Endothelial cell of umbilical vein (primary cell): ENCODE measurements around the gene ABHD10. TPM values are rescaled to one million over a fixed set of nuclear protein-coding genes. Genes with fewer than 3 reads are reported as not detected.

Experiments
- BruUV-seq: library from RNA; stranded (reverse); fragments of 400-500 nt; replicated peaks from 2 replicates; lab custom pipeline; 2021; lab: Mats Ljungman, UMichigan
- CTCF ChIA-PET: fragments of 300-600, 350-600 bp; sonication (Branson Sonifier 250); formaldehyde crosslinking; loops from one replicate; lab custom pipeline; 2021; ENCODE audit warnings: antibody characterized with exemption, inconsistent platforms; lab: Charles Lee
- POLR2A ChIA-PET: fragments of 300-600, 350-600 bp; sonication (Branson Sonifier 250); formaldehyde crosslinking; loops from one replicate; lab custom pipeline; 2021; ENCODE audit warnings: antibody characterized with exemption, inconsistent platforms; lab: Charles Lee
- DNase-seq: peaks from one replicate; pipeline ENCODE4 v3.0.0-alpha.2; 2011; ENCODE audit warnings: low read depth, low spot score
- FAIRE-seq: peaks from 2 replicates; lab custom pipeline; 2011; peaks lifted over from hg19 to GRCh38; lab: Jason Lieb, UNC
- H2AFZ ChIP-seq: 2 replicates; pipeline ENCODE4 v1.6.0; 2012; ENCODE audit warnings: low read depth, low read length, control low read depth, inconsistent platforms
- H3K27ac ChIP-seq: 2 replicates; pipeline ENCODE4 v1.5.1; 2011; ENCODE audit warnings: low read depth, mild to moderate bottlenecking, control low read depth, low read length, moderate library complexity; ENCODE audit not compliant: insufficient read depth
- H3K27me3 ChIP-seq, 2 experiments: 2 replicates each; pipeline versions ENCODE4 v1.6.0 to v1.6.1; 2011; ENCODE audit warnings: low read length in 2 of 2, mixed read lengths in 1 of 2; ENCODE audit not compliant: control insufficient read depth in 2 of 2, insufficient read depth in 2 of 2
- H3K36me3 ChIP-seq, 2 experiments: 2 replicates in 1 of 2; 3 replicates in 1 of 2; pipeline ENCODE4 v1.5.1; 2011; ENCODE audit warnings: low read length in 2 of 2, mild to moderate bottlenecking in 1 of 2, moderate library complexity in 1 of 2; ENCODE audit not compliant: control insufficient read depth in 2 of 2, insufficient read depth in 2 of 2; ENCODE audit errors: extremely low read depth in 1 of 2
- H3K4me1 ChIP-seq: 3 replicates; pipeline ENCODE4 v1.5.1; 2011; ENCODE audit warnings: mild to moderate bottlenecking, low read length; ENCODE audit not compliant: control insufficient read depth, insufficient read depth; ENCODE audit errors: extremely low read depth
- H3K4me2 ChIP-seq: 2 replicates; pipeline ENCODE4 v1.6.1; 2011; ENCODE audit warnings: low read length, control low read depth, mixed read lengths; ENCODE audit not compliant: insufficient read depth
- H3K4me3 ChIP-seq, 3 experiments: fragments of 200-600 bp in 1 of 3; sonication (generic), shearing (Covaris generic) in 1 of 3; replicated peaks in 1 of 3; 2 replicates each; pipeline ENCODE4 v1.5.1; 2011 to 2016; ENCODE audit warnings: control low read depth in 3 of 3, low read length in 3 of 3, mild to moderate bottlenecking in 2 of 3, inconsistent platforms in 1 of 3, low read depth in 1 of 3, moderate library complexity in 1 of 3; ENCODE audit not compliant: insufficient read depth in 1 of 3
- H3K79me2 ChIP-seq: 2 replicates; pipeline ENCODE4 v1.6.0; 2012; ENCODE audit warnings: low read length, inconsistent platforms; ENCODE audit not compliant: control insufficient read depth, insufficient read depth
- H3K9ac ChIP-seq: replicated peaks from 2 replicates; pipeline ENCODE3; 2011; ENCODE audit warnings: low read length, control low read depth; ENCODE audit not compliant: insufficient read depth; ENCODE audit errors: extremely low read depth
- H3K9me1 ChIP-seq: replicated peaks from 3 replicates; pipeline ENCODE4 v1.6.0; 2011; ENCODE audit warnings: mild to moderate bottlenecking, low read length; ENCODE audit not compliant: control insufficient read depth, insufficient read depth; ENCODE audit errors: extremely low read depth
- H3K9me3 ChIP-seq: replicated peaks from 2 replicates; pipeline ENCODE4 v1.5.1; 2012; ENCODE audit warnings: low read length, inconsistent platforms; ENCODE audit not compliant: control insufficient read depth, insufficient read depth
- H4K20me1 ChIP-seq: replicated peaks from 2 replicates; pipeline ENCODE3; 2011; ENCODE audit warnings: mild to moderate bottlenecking, low read length; ENCODE audit not compliant: control insufficient read depth, insufficient read depth; ENCODE audit errors: extremely low read depth
- CTCF ChIP-seq, 2 donors: IDR thresholded peaks; 1 replicate in 1 of 2; 2 replicates in 1 of 2; pipeline ENCODE4 v1.5.1; 2011; ENCODE audit warnings: low read length in 2 of 2, mild to moderate bottlenecking in 2 of 2, moderate library complexity in 2 of 2, control low read depth in 1 of 2, inconsistent platforms in 1 of 2, low read depth in 1 of 2; ENCODE audit not compliant: insufficient read depth in 1 of 2; ENCODE audit errors: extremely low read depth in 1 of 2
- EZH2 ChIP-seq: IDR thresholded peaks from 2 replicates; pipeline ENCODE4 v1.6.1; 2012; ENCODE audit warnings: borderline replicate concordance, low read depth, mild to moderate bottlenecking, moderate library complexity, low read length, inconsistent platforms; ENCODE audit not compliant: severe bottlenecking
- FOS ChIP-seq: IDR thresholded peaks from 2 replicates; pipeline ENCODE4 v1.6.1; 2011; ENCODE audit warnings: mild to moderate bottlenecking, low read length, moderate library complexity, borderline replicate concordance; ENCODE audit not compliant: insufficient read depth
- GATA2 ChIP-seq: IDR thresholded peaks from 2 replicates; pipeline ENCODE4 v1.7.0; 2011; ENCODE audit warnings: low read depth, mild to moderate bottlenecking, moderate library complexity, mixed read lengths, low read length; ENCODE audit not compliant: insufficient read length, insufficient read depth
- JUN ChIP-seq: IDR thresholded peaks from 2 replicates; pipeline ENCODE4 v1.6.1; 2011; ENCODE audit warnings: borderline replicate concordance, low read depth; ENCODE audit not compliant: insufficient read length, insufficient read depth
- MAX ChIP-seq: IDR thresholded peaks from 2 replicates; pipeline ENCODE4 v1.6.1; 2011; ENCODE audit not compliant: insufficient read depth, insufficient read length
- MYC ChIP-seq: IDR thresholded peaks from one replicate; pipeline ENCODE4 v1.6.1; 2011; ENCODE audit warnings: mild to moderate bottlenecking, low read depth, low read length
- POLR2A ChIP-seq: IDR thresholded peaks from 2 replicates; pipeline ENCODE4 v1.6.1; 2012; ENCODE audit warnings: low read depth, mild to moderate bottlenecking, control low read depth, low read length
- POLR2AphosphoS5 ChIP-seq: IDR thresholded peaks from 2 replicates; pipeline ENCODE4 v1.6.1; 2012; ENCODE audit warnings: low read depth, mild to moderate bottlenecking, control low read depth, low read length, moderate library complexity; ENCODE audit not compliant: insufficient read depth
- dilution Hi-C: fragments of 300-500 bp; cut with MboI; formaldehyde crosslinking; loops from one replicate; pipeline ENCODE4 v1.15.0; 2019; ENCODE audit warnings: low sequenced_read_pairs; ENCODE audit not compliant: extremely low pct_ligation_motif_present
- intact Hi-C: fragments of 100-400 bp; cut with micrococcal nuclease; formaldehyde crosslinking; loops from one replicate; pipeline ENCODE4 v1.10.0; 2022
- polyA plus RNA-seq, 4 experiments: library from polyadenylated mRNA; depleted of rRNA in 3 of 4; stranded (reverse) in 3 of 4; unstranded in 1 of 4; fragments of >200 nt; gene quantifications; 2 replicates each; pipeline versions ENCODE4 v1.2.1 to v1.2.3, GENCODE V29; 2011 to 2012; ENCODE audit warnings: missing spikeins in 1 of 4
- total RNA-seq: library from RNA; stranded (reverse); gene quantifications from 2 replicates; pipeline ENCODE4 v1.2.3, GENCODE V29; 2021

Gene ABHD10
- total and polyA plus RNA-seq, 2 donors (not counting 3 experiments of a cell fraction or from before 2014, with no cell fraction given), result 10.0 to 37.0 TPM

- Histone ChIP-seq H3K4me3 (no peak overlapping the region), H3K9me3 (no peaks in the 10 kb centered on the region), H3K36me3 (no peaks in the 10 kb centered on the region), H3K27ac (no peak overlapping the region), H3K79me2 (no peaks in the 10 kb centered on the region), H4K20me1 (no peaks in the 10 kb centered on the region), H3K4me2 (no peak overlapping the region), H3K9ac (no peak overlapping the region), H2AFZ (no peak overlapping the region), H3K9me1 (no peaks in the 10 kb centered on the region), H3K4me1 (no peaks in the 10 kb centered on the region), H3K27me3 (peaks cover 0 to 2% of the 10 kb centered on the region in 2 experiments)
- no peak for TF ChIP-seq EZH2
- no peak for DNase-seq
- ChIA-PET CTCF (interaction anchor here (1.2 kb wide), 2 partner anchors 14 to 16 kb away, joined by 4 to 5 read pairs; no protein-coding TSS in a partner anchor), POLR2A (no interaction called here)
- FAIRE-seq, result no peak
- no TSS peak for BruUV-seq
- intact Hi-C loops, result no loop called here
- dilution Hi-C loops, result no loop called here
Measured at GRCh38 chr3:112027826-112028225, 49.0 kb downstream of the ABHD10 start.

- intact Hi-C loops (no loop called here), dilution Hi-C loops (no loop called here)
- no peak overlapping the region for H3K9ac ChIP-seq
- ChIA-PET CTCF (interaction anchor here (2.5 kb wide), 1 partner anchor 17 kb away, joined by 13 read pairs; no protein-coding TSS in a partner anchor), POLR2A (no interaction called here)
- FAIRE-seq (no peak), DNase-seq (no peak)
- H4K20me1 ChIP-seq, result no peaks in the 10 kb centered on the region
- H3K9me1 ChIP-seq, result no peaks in the 10 kb centered on the region
- H3K79me2 ChIP-seq, result no peaks in the 10 kb centered on the region
- H3K4me3 ChIP-seq, result no peak overlapping the region
- H2AFZ ChIP-seq, result no peak overlapping the region
- no TSS peak for BruUV-seq
- TF ChIP-seq POLR2A, result no peak
- TF ChIP-seq CTCF (IDR thresholded peaks at IDR 0.05; ENCODE audit: extremely low read depth in 1 of 2, insufficient read depth in 1 of 2, low read depth in 1 of 2, low read length in 2 of 2), result no peak
- no peak for TF ChIP-seq EZH2
- TF ChIP-seq POLR2AphosphoS5, result no peak
- TF ChIP-seq JUN, result no peak
- TF ChIP-seq FOS, result no peak
- no peak for TF ChIP-seq MYC
- TF ChIP-seq GATA2, result no peak
- no peak for TF ChIP-seq MAX
- H3K27ac ChIP-seq, result no peak overlapping the region
- no peaks in the 10 kb centered on the region for H3K4me1 ChIP-seq
- no peak overlapping the region for H3K4me2 ChIP-seq
- no peaks in the 10 kb centered on the region for H3K36me3 ChIP-seq
- H3K27me3 ChIP-seq, result peaks cover 0 to 2% of the 10 kb centered on the region in 2 experiments
- no peaks in the 10 kb centered on the region for H3K9me3 ChIP-seq
Measured at GRCh38 chr3:112030901-112031300, 52.1 kb downstream of the ABHD10 start.
